GM21526 (cell line): ENCODE measurements around the gene PKD2L2.
"Not testable (repeated sequence)": the region's sequence is repeated elsewhere in the genome, so short reads cannot be mapped to it uniquely, and the experiment has no call there.

ENCODE experiments used
- ATAC-seq: cut with Tn5 transposase; IDR thresholded peaks from one replicate; pipeline ENCODE4 v1.9.1; 2021; ENCODE audit warnings: moderate library complexity; ENCODE audit not compliant: unreplicated experiment, low FRiP score

The PKD2L2 gene

GRCh38 chr5:137945825-137946224 is 56.6 kb downstream of the PKD2L2 start:
- ATAC-seq = no peak

DNA sequence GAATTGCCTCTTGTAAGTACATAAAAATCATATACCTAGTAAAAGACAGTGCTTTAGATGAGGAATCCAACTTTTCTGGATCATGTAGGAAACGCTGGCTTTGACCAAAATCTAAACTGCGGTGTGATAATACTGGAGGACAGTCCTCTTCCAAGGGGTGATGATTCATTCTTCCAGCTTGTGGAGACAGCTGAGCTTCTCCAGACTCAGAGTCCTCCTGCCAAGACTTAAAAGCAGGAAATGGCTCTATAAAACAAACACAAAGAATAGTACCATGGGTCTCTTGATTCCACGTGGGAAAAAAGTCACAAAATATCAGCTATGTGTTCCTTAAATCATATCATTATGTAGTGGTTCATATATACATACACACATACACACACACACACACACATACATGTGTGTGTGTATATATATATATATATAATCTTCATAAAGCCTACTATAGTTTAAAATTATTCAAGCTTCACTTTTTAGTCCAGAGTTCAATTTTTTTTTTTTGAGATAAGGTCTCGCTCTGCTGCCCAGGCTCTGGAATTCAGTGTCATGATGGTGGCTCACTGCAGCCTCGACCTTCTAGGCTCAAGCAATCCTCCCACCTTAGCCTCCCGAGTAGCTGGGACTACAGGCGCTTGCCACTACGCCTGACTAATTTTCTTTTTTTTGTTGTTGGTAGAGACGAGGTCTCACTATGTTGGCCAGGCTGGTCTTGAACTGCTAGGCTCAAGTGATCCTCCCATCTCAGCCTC is 65.0 kb downstream of the PKD2L2 start:
- ATAC-seq = no peak

DNA sequence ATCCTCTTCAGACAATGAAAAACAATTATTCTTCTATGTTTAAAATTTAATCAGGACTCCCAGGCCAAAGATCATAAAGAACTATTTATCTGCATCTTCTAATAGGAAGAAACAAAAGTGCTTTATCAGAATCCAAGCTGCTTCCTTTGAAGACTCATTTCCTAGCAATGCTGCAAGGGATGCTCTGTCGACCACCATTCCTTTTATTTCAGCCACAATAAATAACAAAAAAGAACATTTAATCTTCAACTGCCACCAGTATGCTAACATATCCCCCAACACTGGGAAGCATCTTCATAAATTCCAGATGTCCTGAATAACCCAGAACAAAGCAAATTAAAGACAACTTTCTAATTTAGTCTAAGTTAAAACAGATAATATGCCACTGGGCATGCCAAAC is 68.7 kb downstream of the PKD2L2 start:
- ATAC-seq = no peak

DNA sequence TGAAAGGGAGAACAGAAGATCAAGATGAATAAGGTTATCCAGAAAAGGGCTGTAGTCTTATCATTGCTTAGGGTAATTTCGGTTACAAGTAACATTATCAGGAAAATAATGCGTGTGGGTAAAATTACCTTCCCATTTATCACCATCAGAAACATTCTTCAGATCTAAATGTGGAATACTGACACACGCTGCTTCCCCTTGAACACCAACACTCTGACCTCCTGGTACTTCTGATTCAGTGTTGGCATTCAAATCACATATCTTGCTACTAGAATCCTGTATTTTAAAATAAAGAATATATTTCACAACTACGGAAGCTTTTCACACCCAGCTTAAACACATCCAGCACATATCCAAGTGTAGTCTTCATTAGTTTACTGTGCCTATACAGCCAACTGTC is 70.2 kb downstream of the PKD2L2 start:
- no peak for ATAC-seq

- no peak for ATAC-seq
Measured at GRCh38 chr5:137960141-137960540, 70.9 kb downstream of the PKD2L2 start.

GRCh38 chr5:137960819-137961218 is 71.6 kb downstream of the PKD2L2 start:
- no peak for ATAC-seq

DNA sequence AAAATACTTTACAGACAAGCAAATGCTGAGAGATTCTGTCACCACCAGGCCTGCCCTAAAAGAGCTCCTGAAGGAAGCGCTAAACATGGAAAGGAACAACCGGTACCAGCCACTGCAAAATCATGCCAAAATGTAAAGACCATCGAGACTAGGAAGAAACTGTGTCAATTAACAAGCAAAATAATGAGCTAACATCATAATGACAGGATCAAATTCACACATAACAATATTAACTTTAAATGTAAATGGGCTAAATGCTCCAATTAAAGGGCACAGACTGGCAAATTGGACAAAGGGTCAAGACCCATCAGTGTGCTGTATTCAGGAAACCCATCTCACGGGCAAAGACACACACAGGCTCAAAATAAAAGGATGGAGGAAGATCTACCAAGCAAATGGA is 81.1 kb downstream of the PKD2L2 start:
- ATAC-seq = not testable (repeated sequence)

DNA sequence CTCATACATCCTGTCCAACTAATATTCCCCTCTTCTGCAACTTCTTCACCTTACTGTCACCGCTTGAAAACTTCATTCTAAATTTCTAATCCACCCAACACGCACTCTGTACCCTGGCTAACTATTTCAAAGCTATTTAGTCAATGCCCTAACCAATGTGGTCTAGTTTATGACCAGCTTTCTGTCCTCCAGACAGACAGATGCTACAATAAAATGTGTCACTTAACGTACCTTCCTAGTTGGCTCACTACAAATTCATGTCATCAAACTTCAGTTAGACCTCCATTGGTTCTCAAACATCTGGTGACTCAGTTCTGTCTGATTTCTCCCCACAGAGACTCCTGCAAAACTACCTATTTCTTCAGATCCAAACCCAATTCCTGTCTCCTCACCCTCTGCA is 86.0 kb downstream of the PKD2L2 start:
- no peak for ATAC-seq

GRCh38 chr5:137989419-137989818 is 100.2 kb downstream of the PKD2L2 start:
- ATAC-seq = no peak
